Lower lobe of right lung (tissue), 2 donors: ENCODE measurements around the gene OCA2. TPM values are rescaled to one million over a fixed set of nuclear protein-coding genes. Genes with fewer than 3 reads are reported as not detected.
"Not testable (repeated sequence)": the region's sequence is repeated elsewhere in the genome, so short reads cannot be mapped to it uniquely, and the experiment has no call there.

ENCODE experiments used
- ATAC-seq, 2 donors: fragments of 200-7000 bp; cut with Tn5 transposase; one replicate each; pipeline ENCODE4 v1.9.1; 2020 to 2022; ENCODE audit warnings: mild to moderate bottlenecking in 2 of 2, moderate library complexity in 2 of 2
- DNase-seq: peaks from one replicate; pipeline ENCODE4 v3.0.0-alpha.2; 2020
- H3K27ac ChIP-seq: fragments of 200-600 bp; one replicate; pipeline ENCODE4 v1.8.0; 2022
- H3K27me3 ChIP-seq: fragments of 200-600 bp; one replicate; pipeline ENCODE4 v1.8.0; 2022; ENCODE audit warnings: low read depth
- H3K36me3 ChIP-seq: fragments of 200-600 bp; one replicate; pipeline ENCODE4 v1.8.0; 2022; ENCODE audit warnings: mild to moderate bottlenecking
- H3K4me1 ChIP-seq: fragments of 200-600 bp; one replicate; pipeline ENCODE4 v1.8.0; 2022
- H3K4me3 ChIP-seq: fragments of 200-600 bp; one replicate; pipeline ENCODE4 v1.8.0; 2022; ENCODE audit warnings: mild to moderate bottlenecking
- H3K9me3 ChIP-seq: fragments of 200-600 bp; one replicate; pipeline ENCODE4 v1.8.0; 2022
- CTCF ChIP-seq: fragments of 200-600 bp; IDR thresholded peaks from one replicate; pipeline ENCODE4 v1.8.0; 2022; ENCODE audit warnings: antibody characterized with exemption, mild to moderate bottlenecking
- intact Hi-C: fragments of 100-400 bp; cut with DNase I; formaldehyde crosslinking; loops from one replicate; pipeline ENCODE4 v1.11.0; 2022
- total RNA-seq: library from RNA; stranded (reverse); fragmentation: NEBNext Ultra II Directional; extraction: Animal tissue kit (Norgen Biotek cat#: 25700); gene quantifications from one replicate; pipeline ENCODE4 v1.2.1, GENCODE V29; 2021
- donor health status: DM: no; HTN: yes; CAD: no; lungs with severe emphysema.

OCA2 gene
- total RNA-seq, 1 donor from 2014 or later = 1.2 TPM

- H3K4me1 ChIP-seq = no peaks in the 10 kb centered on the region
- no peak for TF ChIP-seq CTCF
- intact Hi-C loops = no loop called here
These were observed 368.2 kb downstream of the OCA2 start for GRCh38 chr15:27730868-27731267.

GRCh38 chr15:27725731-27726130 lies 373.4 kb downstream of the OCA2 start:
- no peak for TF ChIP-seq CTCF
- H3K4me1 ChIP-seq = no peaks in the 10 kb centered on the region
- H3K4me3 ChIP-seq = no peak overlapping the region
- no peaks in the 10 kb centered on the region for H3K27me3 ChIP-seq
- no peak for ATAC-seq
- no peaks in the 10 kb centered on the region for H3K9me3 ChIP-seq
- no peaks in the 10 kb centered on the region for H3K36me3 ChIP-seq
- DNase-seq = no peak
- no peak overlapping the region for H3K27ac ChIP-seq
- intact Hi-C loops = no loop called here

More at GRCh38 chr15:27730868-27731267, 368.2 kb downstream of the OCA2 start:
- Histone ChIP-seq H3K4me3 (no peak overlapping the region), H3K36me3 (no peaks in the 10 kb centered on the region), H3K9me3 (peaks cover 16% of the 10 kb centered on the region), H3K27me3 (no peaks in the 10 kb centered on the region), H3K27ac (no peak overlapping the region)
- DNase-seq (no peak), ATAC-seq (no peak)

GRCh38 chr15:27723821-27724220 lies 375.3 kb downstream of the OCA2 start:
- intact Hi-C loops = no loop called here
- H3K36me3 ChIP-seq = no peaks in the 10 kb centered on the region
- no peaks in the 10 kb centered on the region for H3K4me1 ChIP-seq
- TF ChIP-seq CTCF = no peak
- DNase-seq = no peak
- H3K4me3 ChIP-seq = no peak overlapping the region
- no peaks in the 10 kb centered on the region for H3K27me3 ChIP-seq
- H3K9me3 ChIP-seq = no peaks in the 10 kb centered on the region
- no peak overlapping the region for H3K27ac ChIP-seq
- no peak for ATAC-seq

GRCh38 chr15:27722102-27722501 lies 377.0 kb downstream of the OCA2 start:
- no peaks in the 10 kb centered on the region for H3K36me3 ChIP-seq
- H3K4me3 ChIP-seq = no peak overlapping the region
- no peak for ATAC-seq
- H3K27ac ChIP-seq = no peak overlapping the region
- H3K4me1 ChIP-seq = no peaks in the 10 kb centered on the region
- DNase-seq = no peak
- no peaks in the 10 kb centered on the region for H3K27me3 ChIP-seq
- TF ChIP-seq CTCF = no peak
- intact Hi-C loops = no loop called here
- H3K9me3 ChIP-seq = peaks cover under 1% of the 10 kb centered on the region

- Histone ChIP-seq H3K4me1 (no peaks in the 10 kb centered on the region), H3K9me3 (peaks cover 16% of the 10 kb centered on the region), H3K4me3 (no peak overlapping the region), H3K27ac (no peak overlapping the region), H3K27me3 (no peaks in the 10 kb centered on the region), H3K36me3 (no peaks in the 10 kb centered on the region)
- intact Hi-C loops = no loop called here
- ATAC-seq (no peak), DNase-seq (no peak)
- no peak for TF ChIP-seq CTCF
These were observed 384.4 kb downstream of the OCA2 start for GRCh38 chr15:27714675-27715074.

GRCh38 chr15:27713850-27714249 lies 385.3 kb downstream of the OCA2 start:
- DNase-seq, H3K4me3 ChIP-seq, H3K36me3 ChIP-seq, ATAC-seq, intact Hi-C loops, H3K4me1 ChIP-seq, H3K27me3 ChIP-seq, H3K27ac ChIP-seq: not testable (repeated sequence)
- H3K9me3 ChIP-seq = peaks cover 22% of the 10 kb centered on the region
